ENCODE measurements around the gene ADAMTS20.

The ADAMTS20 gene

DNA sequence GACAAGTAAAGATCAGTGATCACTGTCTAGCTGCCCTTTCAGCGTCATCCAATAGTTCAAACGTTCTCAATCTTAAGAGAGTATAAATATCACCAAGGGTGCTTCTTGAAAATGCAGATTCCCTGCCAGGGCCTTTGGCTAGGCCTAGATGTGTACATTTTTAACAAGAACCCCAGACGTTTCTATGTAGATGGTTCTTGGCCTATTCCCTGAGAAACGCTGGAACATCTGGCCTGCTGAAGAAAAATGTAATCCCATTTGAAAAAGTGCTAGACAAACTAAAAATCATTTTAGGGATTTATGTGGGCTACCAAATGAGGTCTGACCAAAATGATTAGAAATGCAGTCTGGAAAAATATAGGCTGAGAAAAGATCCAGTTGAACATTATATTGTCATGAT lies 231.7 kb downstream of the ADAMTS20 start:
- ATAC-seq (ENCODE audit: low read depth) = no peak
- H3K9me3 ChIP-seq (ENCODE audit: severe bottlenecking) = no peaks in the 10 kb centered on the region
- no peak overlapping the region for H3K4me3 ChIP-seq (ENCODE audit: severe bottlenecking)
- H3K4me1 ChIP-seq (ENCODE audit: insufficient read depth, poor library complexity, severe bottlenecking) = no peaks in the 10 kb centered on the region
- no peaks in the 10 kb centered on the region for H3K36me3 ChIP-seq (ENCODE audit: low read depth)
- DNase-seq (ENCODE audit: low spot score) = no peak
- H3K27ac ChIP-seq (ENCODE audit: poor library complexity, severe bottlenecking) = no peak overlapping the region
- TF ChIP-seq, protein P1, sequence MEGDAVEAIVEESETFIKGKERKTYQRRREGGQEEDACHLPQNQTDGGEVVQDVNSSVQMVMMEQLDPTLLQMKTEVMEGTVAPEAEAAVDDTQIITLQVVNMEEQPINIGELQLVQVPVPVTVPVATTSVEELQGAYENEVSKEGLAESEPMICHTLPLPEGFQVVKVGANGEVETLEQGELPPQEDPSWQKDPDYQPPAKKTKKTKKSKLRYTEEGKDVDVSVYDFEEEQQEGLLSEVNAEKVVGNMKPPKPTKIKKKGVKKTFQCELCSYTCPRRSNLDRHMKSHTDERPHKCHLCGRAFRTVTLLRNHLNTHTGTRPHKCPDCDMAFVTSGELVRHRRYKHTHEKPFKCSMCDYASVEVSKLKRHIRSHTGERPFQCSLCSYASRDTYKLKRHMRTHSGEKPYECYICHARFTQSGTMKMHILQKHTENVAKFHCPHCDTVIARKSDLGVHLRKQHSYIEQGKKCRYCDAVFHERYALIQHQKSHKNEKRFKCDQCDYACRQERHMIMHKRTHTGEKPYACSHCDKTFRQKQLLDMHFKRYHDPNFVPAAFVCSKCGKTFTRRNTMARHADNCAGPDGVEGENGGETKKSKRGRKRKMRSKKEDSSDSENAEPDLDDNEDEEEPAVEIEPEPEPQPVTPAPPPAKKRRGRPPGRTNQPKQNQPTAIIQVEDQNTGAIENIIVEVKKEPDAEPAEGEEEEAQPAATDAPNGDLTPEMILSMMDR (IDR thresholded peaks at IDR 0.05; ENCODE audit: poor library complexity, severe bottlenecking) = no peak
- H3K27me3 ChIP-seq (ENCODE audit: insufficient read depth, poor library complexity, severe bottlenecking) = no peaks in the 10 kb centered on the region

DNA sequence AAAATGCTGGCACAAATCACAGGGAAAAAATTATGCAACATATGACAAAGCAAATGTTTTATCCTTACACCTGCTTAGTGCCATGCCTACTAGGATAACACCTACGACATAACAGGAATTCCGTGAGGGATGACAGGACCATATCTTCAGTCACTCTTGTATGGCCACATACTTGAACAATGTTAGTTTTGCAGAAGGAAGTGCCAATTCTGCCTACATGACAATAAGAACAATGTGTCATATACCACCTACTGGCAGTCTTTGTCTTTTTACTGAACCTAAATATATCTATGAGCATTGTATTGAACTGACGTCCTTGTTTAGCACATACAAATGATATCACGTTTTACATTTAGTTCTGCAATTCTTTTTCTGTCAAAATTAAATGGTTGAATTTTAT lies 234.0 kb downstream of the ADAMTS20 start:
- Histone ChIP-seq H3K4me3 (ENCODE audit: severe bottlenecking) (no peak overlapping the region), H3K27ac (ENCODE audit: poor library complexity, severe bottlenecking) (no peak overlapping the region), H3K27me3 (ENCODE audit: insufficient read depth, poor library complexity, severe bottlenecking) (no peaks in the 10 kb centered on the region), H3K4me1 (ENCODE audit: insufficient read depth, poor library complexity, severe bottlenecking) (no peaks in the 10 kb centered on the region), H3K9me3 (ENCODE audit: severe bottlenecking) (no peaks in the 10 kb centered on the region), H3K36me3 (ENCODE audit: low read depth) (no peaks in the 10 kb centered on the region)
- DNase-seq (ENCODE audit: low spot score) (no peak), ATAC-seq (ENCODE audit: low read depth) (no peak)
- TF ChIP-seq, protein P1 (IDR thresholded peaks at IDR 0.05; ENCODE audit: poor library complexity, severe bottlenecking) = no peak

DNA sequence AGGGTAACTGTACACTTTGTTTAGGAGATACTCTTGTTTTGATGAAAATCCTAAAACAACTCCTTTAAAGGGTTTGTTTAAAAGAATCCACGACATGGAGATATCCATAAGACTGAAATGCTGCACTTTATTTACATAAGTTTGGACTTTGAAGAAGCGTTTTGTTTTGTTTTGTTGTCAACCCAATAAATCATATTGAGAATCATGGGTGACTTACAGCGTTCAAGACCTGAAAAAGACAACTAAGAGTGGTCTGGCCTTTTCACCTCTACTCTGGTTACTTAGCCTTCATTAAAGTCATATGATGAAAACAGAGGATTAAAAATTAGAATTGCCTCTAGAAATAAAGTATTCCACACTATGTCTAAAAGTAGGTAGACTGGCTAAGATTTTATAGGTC lies 234.8 kb downstream of the ADAMTS20 start:
- ATAC-seq (ENCODE audit: low read depth) (no peak), DNase-seq (ENCODE audit: low spot score) (no peak)
- no peaks in the 10 kb centered on the region for H3K36me3 ChIP-seq (ENCODE audit: low read depth)
- no peak overlapping the region for H3K4me3 ChIP-seq (ENCODE audit: severe bottlenecking)
- no peak overlapping the region for H3K27ac ChIP-seq (ENCODE audit: poor library complexity, severe bottlenecking)
- no peaks in the 10 kb centered on the region for H3K27me3 ChIP-seq (ENCODE audit: insufficient read depth, poor library complexity, severe bottlenecking)
- TF ChIP-seq, protein P1 (IDR thresholded peaks at IDR 0.05; ENCODE audit: poor library complexity, severe bottlenecking) = no peak
- H3K4me1 ChIP-seq (ENCODE audit: insufficient read depth, poor library complexity, severe bottlenecking) = no peaks in the 10 kb centered on the region
- no peaks in the 10 kb centered on the region for H3K9me3 ChIP-seq (ENCODE audit: severe bottlenecking)

DNA sequence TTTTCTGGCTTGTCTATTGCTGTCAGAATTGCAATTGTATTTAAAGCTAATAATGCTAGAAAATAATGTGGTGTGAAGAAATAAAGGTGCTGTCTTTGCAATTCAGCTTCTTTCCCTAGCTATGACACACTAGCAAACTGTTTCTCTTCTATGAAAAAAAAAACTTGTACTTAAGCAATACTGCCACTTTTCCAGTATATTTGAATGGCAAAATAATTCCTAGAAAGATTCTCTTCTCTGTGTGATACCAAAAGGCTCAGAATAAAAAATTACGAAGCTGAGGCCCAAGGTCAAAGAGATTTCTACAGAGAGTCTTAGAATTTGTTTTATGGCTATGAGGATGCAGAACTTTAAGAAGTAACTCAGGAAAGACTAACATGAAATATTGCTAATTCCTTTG lies 235.5 kb downstream of the ADAMTS20 start:
- TF ChIP-seq, protein P1 (IDR thresholded peaks at IDR 0.05; ENCODE audit: poor library complexity, severe bottlenecking) = no peak
- Histone ChIP-seq H3K36me3 (ENCODE audit: low read depth) (no peaks in the 10 kb centered on the region), H3K27ac (ENCODE audit: poor library complexity, severe bottlenecking) (no peak overlapping the region), H3K4me3 (ENCODE audit: severe bottlenecking) (no peak overlapping the region), H3K9me3 (ENCODE audit: severe bottlenecking) (no peaks in the 10 kb centered on the region), H3K4me1 (ENCODE audit: insufficient read depth, poor library complexity, severe bottlenecking) (no peaks in the 10 kb centered on the region), H3K27me3 (ENCODE audit: insufficient read depth, poor library complexity, severe bottlenecking) (no peaks in the 10 kb centered on the region)
- ATAC-seq (ENCODE audit: low read depth) (no peak), DNase-seq (ENCODE audit: low spot score) (no peak)

DNA sequence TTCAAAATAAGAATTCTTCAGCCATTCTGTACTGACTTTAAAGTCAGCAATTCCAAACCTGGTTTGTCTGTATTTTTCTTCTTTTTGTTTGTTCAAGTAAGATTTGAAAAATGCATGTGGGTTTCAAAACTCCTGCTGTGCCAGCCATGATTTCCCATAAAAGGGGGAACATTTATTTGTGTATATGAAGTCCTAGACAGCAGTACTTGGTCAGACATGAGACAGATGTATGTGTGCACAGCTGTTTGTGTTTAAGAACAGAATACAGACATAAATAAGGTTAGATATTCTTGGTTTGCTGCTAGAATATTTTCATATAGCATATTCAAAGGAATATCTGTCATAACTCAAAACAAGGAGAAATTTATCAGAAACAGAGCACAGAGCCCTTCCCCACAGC lies 236.0 kb downstream of the ADAMTS20 start:
- no peak overlapping the region for H3K4me3 ChIP-seq (ENCODE audit: severe bottlenecking)
- no peak overlapping the region for H3K27ac ChIP-seq (ENCODE audit: poor library complexity, severe bottlenecking)
- TF ChIP-seq, protein P1 (IDR thresholded peaks at IDR 0.05; ENCODE audit: poor library complexity, severe bottlenecking) = no peak
- no peaks in the 10 kb centered on the region for H3K9me3 ChIP-seq (ENCODE audit: severe bottlenecking)
- no peak for DNase-seq (ENCODE audit: low spot score)
- H3K4me1 ChIP-seq (ENCODE audit: insufficient read depth, poor library complexity, severe bottlenecking) = no peaks in the 10 kb centered on the region
- ATAC-seq (ENCODE audit: low read depth) = no peak
- H3K36me3 ChIP-seq (ENCODE audit: low read depth) = no peaks in the 10 kb centered on the region
- H3K27me3 ChIP-seq (ENCODE audit: insufficient read depth, poor library complexity, severe bottlenecking) = no peaks in the 10 kb centered on the region
